NCI-H1048 (cell line): ENCODE results near the gene BRCA1.

Experiments
- DNase-seq: peaks from one replicate; lab custom pipeline; 2025; lab: John Stamatoyannopoulos, UW

The BRCA1 gene

GRCh38 chr17:43025290-43025657 is 99.9 kb downstream of the BRCA1 start:
- no peak for DNase-seq

- peak; percentile 80 for DNase-seq
Measured at GRCh38 chr17:43024407-43025289, 100.5 kb downstream of the BRCA1 start, which contains the start of gene RND2. TSS of gene RND2 (plus strand) at chr17:43025231. CDS start at chr17:43025348, 117 bp downstream.

GRCh38 chr17:43021741-43022512 is 103.2 kb downstream of the BRCA1 start, which contains the start of gene VAT1:
TSS of gene VAT1 (minus strand) at chr17:43022385. CDS start at chr17:43022322, 63 bp downstream.
- peak; percentile 39 for DNase-seq

GRCh38 chr17:43020789-43021740 is 104.1 kb downstream of the BRCA1 start:
- DNase-seq = no peak

GRCh38 chr17:43020030-43020621 is 105.0 kb downstream of the BRCA1 start:
- no peak for DNase-seq

- DNase-seq = no peak
Measured at GRCh38 chr17:43019418-43019817, 105.7 kb downstream of the BRCA1 start.

GRCh38 chr17:43018932-43019331 is 106.2 kb downstream of the BRCA1 start:
- no peak for DNase-seq

- no peak for DNase-seq
Measured at GRCh38 chr17:43018008-43018853, 106.9 kb downstream of the BRCA1 start.

GRCh38 chr17:43016216-43016615 is 108.9 kb downstream of the BRCA1 start:
- no peak for DNase-seq

GRCh38 chr17:43015579-43015978 is 109.6 kb downstream of the BRCA1 start:
- no peak for DNase-seq

- DNase-seq = no peak
Measured at GRCh38 chr17:43014649-43015542, 110.3 kb downstream of the BRCA1 start.

GRCh38 chr17:43014020-43014648 is 111.0 kb downstream of the BRCA1 start:
- no peak for DNase-seq

GRCh38 chr17:43013296-43013695 is 111.9 kb downstream of the BRCA1 start:
- no peak for DNase-seq

GRCh38 chr17:43011728-43012472 is 113.3 kb downstream of the BRCA1 start:
- no peak for DNase-seq

- no peak for DNase-seq
Measured at GRCh38 chr17:43010667-43011308, 114.4 kb downstream of the BRCA1 start.

- peak; percentile 45 for DNase-seq
Measured at GRCh38 chr17:43006639-43007551, 118.3 kb downstream of the BRCA1 start, which contains the start of gene IFI35. TSS of gene IFI35 (plus strand) at chr17:43006784. CDS start at chr17:43006948, 164 bp downstream.
